HG02970 (cell line): ENCODE results near the gene NCOA3.
"Not testable (repeated sequence)": the region's sequence is repeated elsewhere in the genome, so short reads cannot be mapped to it uniquely, and the experiment has no call there.

Experiments used
- ATAC-seq: cut with Tn5 transposase; IDR thresholded peaks from one replicate; pipeline ENCODE4 v1.9.1; 2021; ENCODE audit warnings: mild to moderate bottlenecking, moderate library complexity, moderate number of reproducible peaks; ENCODE audit not compliant: unreplicated experiment, low FRiP score

The NCOA3 gene

DNA sequence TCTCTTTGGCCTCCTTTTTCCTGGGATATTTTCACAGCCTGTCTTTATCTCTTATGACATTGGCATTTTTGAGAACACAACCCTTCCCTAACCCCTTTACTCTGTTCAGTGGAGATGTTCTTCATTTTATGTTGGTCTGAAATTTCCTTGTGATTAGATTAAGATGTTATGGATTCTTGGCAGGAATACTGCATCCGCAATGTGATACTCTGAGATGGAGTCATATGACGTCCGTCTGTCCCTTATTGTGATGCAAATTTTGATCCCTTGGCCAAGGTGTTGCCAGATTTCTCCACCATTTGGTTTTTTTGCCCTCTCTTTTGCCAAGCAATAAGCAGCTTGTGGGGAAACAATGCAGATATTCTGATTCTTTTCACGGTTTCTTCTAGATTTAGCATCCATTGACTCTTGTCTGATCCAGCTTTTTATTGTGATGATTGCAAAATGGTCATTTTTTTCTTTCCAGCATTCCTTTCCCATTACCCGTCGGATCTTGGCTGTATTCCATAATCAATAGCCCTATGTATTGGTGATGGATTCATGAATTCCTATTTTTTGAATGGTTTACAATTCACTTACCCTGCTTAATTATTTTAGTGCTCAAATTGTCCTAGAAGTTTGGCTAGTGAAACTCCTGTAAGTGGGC, 85.1 kb downstream of the NCOA3 start:
- ATAC-seq, result no peak

GRCh38 chr20:47588158-47588557, 86.5 kb downstream of the NCOA3 start:
- no peak for ATAC-seq

GRCh38 chr20:47591231-47591630, 89.5 kb downstream of the NCOA3 start:
- no peak for ATAC-seq

GRCh38 chr20:47594157-47594556, 92.5 kb downstream of the NCOA3 start:
- no peak for ATAC-seq

DNA sequence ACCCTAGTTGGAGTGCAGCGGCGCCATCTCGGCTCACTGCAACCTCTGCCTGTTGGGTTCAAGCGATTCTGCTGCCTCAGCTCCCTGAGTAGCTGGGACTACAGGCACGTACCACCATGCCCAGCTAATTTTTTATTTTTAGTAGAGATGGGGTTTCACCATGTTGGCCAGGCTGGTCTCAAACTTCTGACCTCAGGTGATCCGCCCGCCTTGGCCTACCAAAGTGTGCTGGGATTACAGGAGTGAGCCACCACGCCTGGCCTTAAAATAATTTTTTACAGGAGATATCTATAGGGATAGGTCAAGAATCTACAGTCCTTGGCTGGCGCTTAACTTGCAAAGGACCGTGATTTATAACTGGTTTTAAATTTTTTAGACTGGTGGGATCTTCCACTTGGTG, 93.5 kb downstream of the NCOA3 start:
- not testable (repeated sequence) for ATAC-seq

DNA sequence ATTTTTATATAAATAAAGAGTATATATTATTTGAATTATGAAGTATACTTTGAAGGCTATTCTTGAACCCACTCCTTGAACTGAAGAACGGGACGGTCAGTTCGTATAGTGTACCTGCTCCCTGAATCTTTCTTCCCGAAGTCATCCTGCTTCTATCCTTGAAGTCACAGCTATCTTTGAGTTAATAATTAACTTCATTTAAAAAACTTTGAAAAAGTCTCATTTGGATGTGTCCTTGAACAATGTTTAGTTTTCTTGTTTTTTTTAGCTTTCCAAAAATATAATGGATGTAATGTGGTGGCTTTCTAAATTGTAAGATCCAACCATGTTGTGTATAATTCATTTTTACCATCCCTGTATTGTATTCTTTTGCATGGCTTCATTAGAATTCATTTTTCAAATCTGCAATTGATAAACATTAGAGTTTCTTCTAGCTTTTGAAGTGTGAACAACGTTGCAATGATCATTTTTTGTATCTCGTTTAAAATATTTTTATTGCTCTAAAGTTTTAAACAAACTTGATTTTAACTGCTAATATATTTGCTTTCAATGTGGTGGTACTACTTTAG, 94.4 kb downstream of the NCOA3 start:
- ATAC-seq, result no peak

DNA sequence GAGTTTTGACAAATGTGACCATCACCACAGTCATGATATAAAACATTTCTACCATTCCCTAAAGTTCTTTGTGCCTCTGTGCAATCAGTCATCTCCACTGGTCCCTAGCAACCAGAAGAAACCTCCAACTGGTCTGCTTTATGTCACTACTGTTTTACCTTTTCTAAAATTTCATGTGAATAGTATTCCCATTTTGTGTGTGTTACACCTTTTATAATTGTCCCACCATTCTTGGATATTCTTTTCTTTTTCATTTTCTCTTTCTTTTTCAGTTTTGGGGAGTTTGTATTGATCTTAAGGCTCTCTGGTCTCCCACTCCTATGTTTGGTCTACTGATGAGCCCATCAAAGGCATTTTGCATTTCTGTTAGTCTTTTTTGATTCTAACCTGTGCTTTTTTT, 95.4 kb downstream of the NCOA3 start:
- ATAC-seq, result no peak

- no peak for ATAC-seq
Observed at GRCh38 chr20:47598911-47599744, 97.4 kb downstream of the NCOA3 start.

DNA sequence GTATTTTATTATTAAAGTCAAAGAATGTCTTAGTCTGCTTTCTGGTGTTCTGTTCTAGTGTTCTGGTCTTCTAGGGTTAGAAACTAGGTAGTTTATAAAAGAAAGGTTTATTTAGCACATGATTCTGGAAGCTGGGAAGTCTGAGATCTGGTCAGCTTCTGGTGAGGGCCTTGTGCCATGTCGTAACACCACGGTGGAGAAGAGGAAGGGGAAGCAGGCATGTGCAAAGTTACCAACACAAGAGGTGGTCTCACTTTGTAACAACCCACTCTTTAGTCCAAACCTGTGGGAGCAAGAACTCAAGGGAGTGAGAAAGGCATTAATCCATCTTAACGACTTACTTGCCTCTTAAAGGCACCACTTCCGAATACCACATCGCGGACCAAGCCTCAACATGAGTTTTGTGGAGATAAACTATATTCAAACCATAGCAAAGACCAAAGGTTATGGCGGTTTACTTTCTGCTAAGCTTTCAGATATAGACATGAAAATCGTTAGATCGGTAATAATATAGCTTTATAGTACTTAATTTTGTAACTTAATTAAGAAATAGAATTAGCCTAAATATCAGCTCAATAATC, 99.4 kb downstream of the NCOA3 start:
- ATAC-seq, result no peak

GRCh38 chr20:47603260-47603659, 101.6 kb downstream of the NCOA3 start:
- no peak for ATAC-seq

GRCh38 chr20:47605673-47606413, 104.2 kb downstream of the NCOA3 start:
- ATAC-seq, result no peak

DNA sequence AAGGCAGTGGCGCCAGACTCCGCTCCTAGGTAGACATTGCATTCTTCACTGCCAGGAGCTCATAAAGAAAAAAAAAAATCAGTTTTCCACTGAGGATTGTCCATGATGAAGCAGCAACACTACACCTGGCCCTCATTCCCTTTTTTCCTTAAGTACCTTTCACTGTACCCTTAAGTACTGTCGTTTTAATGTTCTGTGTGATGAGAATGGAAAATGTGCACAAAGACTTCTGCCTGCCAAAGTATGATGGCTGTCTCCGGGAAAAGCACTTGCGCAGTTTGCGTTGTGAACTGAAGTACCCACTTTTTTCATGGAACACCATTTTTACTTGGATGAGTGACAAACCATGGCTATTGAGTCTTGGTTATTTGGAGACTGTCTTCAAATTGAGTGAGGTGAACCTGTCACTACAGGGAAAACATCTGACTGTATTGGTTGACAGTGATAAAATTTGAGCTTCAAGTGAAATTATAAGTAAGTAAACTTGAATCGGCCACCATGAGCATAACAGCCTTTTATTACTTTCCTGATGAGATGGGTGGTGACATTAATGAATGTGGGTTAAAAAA, 104.8 kb downstream of the NCOA3 start:
- no peak for ATAC-seq

- no peak for ATAC-seq
Observed at GRCh38 chr20:47606983-47607613, 105.4 kb downstream of the NCOA3 start.

- ATAC-seq, result no peak
Observed at GRCh38 chr20:47609001-47609400, 107.3 kb downstream of the NCOA3 start.

DNA sequence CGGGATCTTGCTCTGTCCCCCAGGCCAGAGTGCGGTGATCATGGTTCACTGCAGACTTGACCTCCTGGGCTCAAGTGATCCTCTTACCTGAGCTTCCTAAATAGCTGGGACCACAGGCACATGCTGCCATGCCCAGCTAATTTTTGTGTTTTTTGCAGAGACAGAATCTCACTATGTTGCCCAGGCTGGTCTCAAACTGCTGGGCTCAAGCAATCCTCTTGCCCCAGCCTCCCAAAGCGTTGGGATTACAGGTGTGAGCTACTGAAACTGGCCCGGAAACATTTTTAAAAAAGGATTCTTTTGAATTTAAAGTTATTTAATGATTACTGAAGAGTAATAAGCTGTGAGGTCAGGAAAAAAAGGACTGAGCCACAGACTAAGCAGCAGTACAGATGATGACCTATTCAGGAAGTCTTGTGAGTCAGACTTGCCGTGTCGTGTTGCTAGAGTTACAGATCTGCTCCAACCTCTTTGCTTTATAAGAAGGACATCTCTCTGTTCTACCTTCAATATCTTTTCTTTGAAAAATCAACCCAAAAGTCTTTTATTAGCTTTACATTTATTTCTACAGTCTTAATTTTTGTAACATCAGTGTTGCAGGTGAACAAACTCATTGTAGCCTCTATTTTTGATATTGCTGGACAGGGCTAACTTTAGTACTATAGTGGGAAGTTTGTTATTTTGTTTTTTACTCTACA, 108.7 kb downstream of the NCOA3 start:
- peak; percentile 64 for ATAC-seq

DNA sequence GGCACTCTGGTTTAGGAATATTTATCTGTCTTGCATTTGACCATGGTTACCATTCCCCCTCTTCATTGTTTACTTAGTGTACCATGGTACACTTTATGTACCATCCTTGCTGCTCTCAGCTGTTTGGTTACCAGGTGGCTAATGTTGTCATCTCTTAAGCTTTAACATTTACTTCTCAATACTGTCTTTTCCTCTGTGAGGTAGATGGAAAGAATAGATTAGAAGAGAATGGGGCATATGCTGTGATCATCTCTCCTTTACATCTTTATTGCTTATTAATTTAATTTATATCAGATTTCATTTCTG, 109.2 kb downstream of the NCOA3 start:
- peak; percentile 19 for ATAC-seq

- no peak for ATAC-seq
Observed at GRCh38 chr20:47611785-47612184, 110.1 kb downstream of the NCOA3 start.

- ATAC-seq, result no peak
Observed at GRCh38 chr20:47612670-47613069, 111.0 kb downstream of the NCOA3 start.

DNA sequence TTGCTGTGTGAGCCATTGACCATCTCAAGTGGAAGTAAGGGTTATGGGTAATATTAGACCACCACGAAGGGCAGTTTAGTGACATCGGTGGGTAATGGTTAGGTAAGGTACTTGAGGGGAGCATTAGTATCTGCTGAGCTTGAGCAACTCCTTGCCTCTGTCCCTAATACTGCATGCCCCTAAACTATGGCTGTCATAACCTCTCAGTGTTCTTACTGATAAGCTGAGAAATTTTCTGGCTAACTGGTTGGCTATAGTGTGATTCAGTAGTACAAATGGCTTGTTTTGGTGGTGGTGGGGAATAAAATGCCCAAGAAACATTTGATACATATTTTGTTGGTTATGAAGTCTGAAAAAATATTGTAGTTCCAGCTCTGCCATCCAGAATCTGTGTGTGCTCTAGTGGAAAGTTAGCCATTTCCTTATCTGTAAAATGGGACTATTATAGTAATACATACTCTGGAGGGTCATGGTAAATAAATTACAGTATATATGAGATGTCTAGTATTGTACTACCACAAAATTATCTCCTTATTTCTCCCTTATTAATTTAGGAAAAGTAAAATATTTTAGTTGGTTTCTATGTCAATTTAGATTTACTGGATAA, 113.1 kb downstream of the NCOA3 start:
- no peak for ATAC-seq
